HepG2 (cell line): ENCODE data around the gene PDK2. TPM values are rescaled to one million over a fixed set of nuclear protein-coding genes. Genes with fewer than 3 reads are reported as not detected.

Experiments
- ATM ChIP-seq: fragments of 450-650 bp; IDR thresholded peaks from 2 replicates; pipeline ENCODE4 v1.7.1; 2017; ENCODE audit warnings: mild to moderate bottlenecking, borderline replicate concordance
- CENPX ChIP-seq: sonication (generic); formaldehyde crosslinking; IDR thresholded peaks from 2 replicates; pipeline ENCODE4 v1.9.0; 2021; ENCODE audit warnings: mild to moderate bottlenecking, missing genetic modification reagents, moderate library complexity
- GABPA ChIP-seq, 2 experiments: IDR thresholded peaks; 2 replicates each; pipeline ENCODE4 v1.6.1; 2011 to 2016; ENCODE audit warnings: low read depth in 2 of 2, low read length in 1 of 2, missing biosample characterization in 1 of 2, missing genetic modification characterization in 1 of 2
- JUN ChIP-seq: sonication (generic); formaldehyde crosslinking; IDR thresholded peaks from 2 replicates; pipeline ENCODE4 v1.4.0; 2020; ENCODE audit warnings: mild to moderate bottlenecking, missing genetic modification reagents
- NCOA5 ChIP-seq: sonication (generic); formaldehyde crosslinking; IDR thresholded peaks from 2 replicates; pipeline ENCODE4 v1.4.0; 2020; ENCODE audit warnings: missing genetic modification reagents
- NR2C2 ChIP-seq: sonication (generic); formaldehyde crosslinking; IDR thresholded peaks from 2 replicates; pipeline ENCODE4 v1.4.0; 2020; ENCODE audit warnings: missing genetic modification reagents, mild to moderate bottlenecking, moderate library complexity, borderline replicate concordance
- PHB2 ChIP-seq: fragments of 450-650 bp; IDR thresholded peaks from 2 replicates; pipeline ENCODE4 v1.6.1; 2018; ENCODE audit not compliant: partially characterized antibody
- PPARG ChIP-seq: conservative IDR thresholded peaks from 2 replicates; pipeline ENCODE4 v1.6.1; 2016; ENCODE audit warnings: missing biosample characterization, missing genetic modification reagents
- SMAD9 ChIP-seq: sonication (generic); formaldehyde crosslinking; IDR thresholded peaks from 2 replicates; pipeline ENCODE4 v1.5.1; 2020; ENCODE audit warnings: mild to moderate bottlenecking, missing genetic modification reagents
- SNAPC4 ChIP-seq: sonication (generic); formaldehyde crosslinking; IDR thresholded peaks from 2 replicates; pipeline ENCODE4 v1.4.0; 2020; ENCODE audit warnings: mild to moderate bottlenecking, missing genetic modification reagents
- ZFP36L1 ChIP-seq: sonication (generic); formaldehyde crosslinking; IDR thresholded peaks from 2 replicates; pipeline ENCODE4 v1.8.0; 2022; ENCODE audit warnings: mild to moderate bottlenecking, missing genetic modification reagents, moderate library complexity
- ZNF143 ChIP-seq: sonication (generic); formaldehyde crosslinking; IDR thresholded peaks from 2 replicates; pipeline ENCODE4 v1.4.0; 2020; ENCODE audit warnings: missing genetic modification reagents
- ZNF225 ChIP-seq: sonication (generic); formaldehyde crosslinking; IDR thresholded peaks from 2 replicates; pipeline ENCODE4 v1.4.0; 2020; ENCODE audit warnings: mild to moderate bottlenecking, missing genetic modification reagents
- ZNF768 ChIP-seq: sonication (generic); formaldehyde crosslinking; IDR thresholded peaks from 2 replicates; pipeline ENCODE4 v1.4.0; 2020; ENCODE audit warnings: missing genetic modification reagents
- ZNF839 ChIP-seq: sonication (generic); formaldehyde crosslinking; IDR thresholded peaks from 2 replicates; pipeline ENCODE4 v1.4.0; 2020; ENCODE audit warnings: missing genetic modification reagents, mild to moderate bottlenecking, borderline replicate concordance
- polyA plus RNA-seq, 8 experiments: library from polyadenylated mRNA; depleted of rRNA in 3 of 8; stranded (reverse) in 7 of 8; unstranded in 1 of 8; fragments of >200 nt; fragmentation: Illumina TruSeq in 4 of 8; extraction: Trizol in 4 of 8; gene quantifications; 2 replicates each; pipeline versions ENCODE4 v1.2.1 to v1.2.3, GENCODE V29; 2011 to 2016; ENCODE audit warnings: low read depth in 4 of 8, missing spikeins in 1 of 8, mixed read lengths in 1 of 8; ENCODE audit not compliant: insufficient read depth in 1 of 8
- total RNA-seq, 5 experiments: library from RNA; depleted of rRNA; stranded (reverse); fragments of >200 nt; fragmentation: Illumina TruSeq; extraction: Trizol; gene quantifications; 2 replicates each; pipeline ENCODE4 v1.2.3, GENCODE V29; 2016; ENCODE audit warnings: low read depth in 1 of 5
- TF ChIP-seq, protein P1 (sequence below), 2 experiments: IDR thresholded peaks; 2 replicates each; pipeline ENCODE4 v1.6.1; 2011 to 2012; ENCODE audit warnings: low read length in 2 of 2, borderline replicate concordance in 1 of 2, low read depth in 1 of 2, mild to moderate bottlenecking in 1 of 2, moderate library complexity in 1 of 2
- TF ChIP-seq, protein P2 (sequence below): sonication (generic); formaldehyde crosslinking; IDR thresholded peaks from 2 replicates; pipeline ENCODE4 v1.4.0; 2020; ENCODE audit warnings: missing genetic modification reagents, borderline replicate concordance

PDK2 gene
- total and polyA plus RNA-seq, 2 of the 13 experiments (the other 11 are each of a cell fraction or from before 2014, with no cell fraction given): 18.5 to 59.7 TPM

- TF ChIP-seq NCOA5: no peak
- no peak for TF ChIP-seq ATM
- TF ChIP-seq ZFP36L1 (CRISPR knock-in tag): peak; percentile 87
- TF ChIP-seq ZNF143 (CRISPR knock-in tag): no peak
- peak; percentile 80; the same call in 1 of the 2 replicates for TF ChIP-seq ZNF839
- peak; percentile 79; the same call in 1 of the 2 replicates for TF ChIP-seq ZNF768
- peak; percentile 88 for TF ChIP-seq ZNF225
- no peak; the same call in 1 of the 2 replicates for TF ChIP-seq SNAPC4 (CRISPR knock-in tag)
- TF ChIP-seq PPARG (CRISPR knock-in tag): peak; percentile 81
- TF ChIP-seq, protein P1, sequence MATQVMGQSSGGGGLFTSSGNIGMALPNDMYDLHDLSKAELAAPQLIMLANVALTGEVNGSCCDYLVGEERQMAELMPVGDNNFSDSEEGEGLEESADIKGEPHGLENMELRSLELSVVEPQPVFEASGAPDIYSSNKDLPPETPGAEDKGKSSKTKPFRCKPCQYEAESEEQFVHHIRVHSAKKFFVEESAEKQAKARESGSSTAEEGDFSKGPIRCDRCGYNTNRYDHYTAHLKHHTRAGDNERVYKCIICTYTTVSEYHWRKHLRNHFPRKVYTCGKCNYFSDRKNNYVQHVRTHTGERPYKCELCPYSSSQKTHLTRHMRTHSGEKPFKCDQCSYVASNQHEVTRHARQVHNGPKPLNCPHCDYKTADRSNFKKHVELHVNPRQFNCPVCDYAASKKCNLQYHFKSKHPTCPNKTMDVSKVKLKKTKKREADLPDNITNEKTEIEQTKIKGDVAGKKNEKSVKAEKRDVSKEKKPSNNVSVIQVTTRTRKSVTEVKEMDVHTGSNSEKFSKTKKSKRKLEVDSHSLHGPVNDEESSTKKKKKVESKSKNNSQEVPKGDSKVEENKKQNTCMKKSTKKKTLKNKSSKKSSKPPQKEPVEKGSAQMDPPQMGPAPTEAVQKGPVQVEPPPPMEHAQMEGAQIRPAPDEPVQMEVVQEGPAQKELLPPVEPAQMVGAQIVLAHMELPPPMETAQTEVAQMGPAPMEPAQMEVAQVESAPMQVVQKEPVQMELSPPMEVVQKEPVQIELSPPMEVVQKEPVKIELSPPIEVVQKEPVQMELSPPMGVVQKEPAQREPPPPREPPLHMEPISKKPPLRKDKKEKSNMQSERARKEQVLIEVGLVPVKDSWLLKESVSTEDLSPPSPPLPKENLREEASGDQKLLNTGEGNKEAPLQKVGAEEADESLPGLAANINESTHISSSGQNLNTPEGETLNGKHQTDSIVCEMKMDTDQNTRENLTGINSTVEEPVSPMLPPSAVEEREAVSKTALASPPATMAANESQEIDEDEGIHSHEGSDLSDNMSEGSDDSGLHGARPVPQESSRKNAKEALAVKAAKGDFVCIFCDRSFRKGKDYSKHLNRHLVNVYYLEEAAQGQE (IDR thresholded peaks at IDR 0.05; ENCODE audit: borderline replicate concordance in 1 of 2, low read depth in 1 of 2, low read length in 2 of 2): no peak; a peak in 1 of 4 replicates
- TF ChIP-seq, protein P2, sequence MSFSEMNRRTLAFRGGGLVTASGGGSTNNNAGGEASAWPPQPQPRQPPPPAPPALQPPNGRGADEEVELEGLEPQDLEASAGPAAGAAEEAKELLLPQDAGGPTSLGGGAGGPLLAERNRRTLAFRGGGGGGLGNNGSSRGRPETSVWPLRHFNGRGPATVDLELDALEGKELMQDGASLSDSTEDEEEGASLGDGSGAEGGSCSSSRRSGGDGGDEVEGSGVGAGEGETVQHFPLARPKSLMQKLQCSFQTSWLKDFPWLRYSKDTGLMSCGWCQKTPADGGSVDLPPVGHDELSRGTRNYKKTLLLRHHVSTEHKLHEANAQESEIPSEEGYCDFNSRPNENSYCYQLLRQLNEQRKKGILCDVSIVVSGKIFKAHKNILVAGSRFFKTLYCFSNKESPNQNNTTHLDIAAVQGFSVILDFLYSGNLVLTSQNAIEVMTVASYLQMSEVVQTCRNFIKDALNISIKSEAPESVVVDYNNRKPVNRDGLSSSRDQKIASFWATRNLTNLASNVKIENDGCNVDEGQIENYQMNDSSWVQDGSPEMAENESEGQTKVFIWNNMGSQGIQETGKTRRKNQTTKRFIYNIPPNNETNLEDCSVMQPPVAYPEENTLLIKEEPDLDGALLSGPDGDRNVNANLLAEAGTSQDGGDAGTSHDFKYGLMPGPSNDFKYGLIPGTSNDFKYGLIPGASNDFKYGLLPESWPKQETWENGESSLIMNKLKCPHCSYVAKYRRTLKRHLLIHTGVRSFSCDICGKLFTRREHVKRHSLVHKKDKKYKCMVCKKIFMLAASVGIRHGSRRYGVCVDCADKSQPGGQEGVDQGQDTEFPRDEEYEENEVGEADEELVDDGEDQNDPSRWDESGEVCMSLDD (CRISPR knock-in tag): peak; percentile 99
- TF ChIP-seq PHB2: no peak
- TF ChIP-seq NR2C2 (CRISPR knock-in tag): peak; percentile 65
- TF ChIP-seq CENPX (CRISPR knock-in tag): no peak
- TF ChIP-seq GABPA (IDR thresholded peaks at IDR 0.05; ENCODE audit: low read depth, low read length): no peak
- peak; percentile 55 for TF ChIP-seq GABPA (CRISPR knock-in tag; IDR thresholded peaks at IDR 0.05; ENCODE audit: low read depth)
- peak; percentile 69; the same call in 1 of the 2 replicates for TF ChIP-seq SMAD9 (CRISPR knock-in tag)
- TF ChIP-seq JUN (CRISPR knock-in tag): no peak
Observed at GRCh38 chr17:50094753-50095619, at the start of gene PDK2 (continued).
